CD8-positive, alpha-beta memory T cell (primary cell): ENCODE measurements around the gene POLR2H. TPM values are rescaled to one million over a fixed set of nuclear protein-coding genes. Genes with fewer than 3 reads are reported as not detected.
"Not testable (repeated sequence)": the region's sequence is repeated elsewhere in the genome, so short reads cannot be mapped to it uniquely, and the experiment has no call there.

Source experiments
- CTCF ChIA-PET: fragments of 350-600 bp; sonication (Branson Sonifier 250); formaldehyde crosslinking; loops from one replicate; lab custom pipeline; 2021; ENCODE audit warnings: antibody characterized with exemption; lab: Charles Lee
- POLR2A ChIA-PET: fragments of 350-600 bp; sonication (Branson Sonifier 250); formaldehyde crosslinking; loops from one replicate; lab custom pipeline; 2021; ENCODE audit warnings: antibody characterized with exemption; lab: Charles Lee
- DNase-seq, 5 donors: peaks; one replicate each; pipeline versions ENCODE4 v3.0.0 to v3.0.0-alpha.2; 2020 to 2022; ENCODE audit warnings: mixed read lengths in 1 of 5
- H3K27ac ChIP-seq: one replicate; pipeline ENCODE4 v1.7.0; 2013; ENCODE audit warnings: low read depth, mild to moderate bottlenecking, low read length, moderate library complexity
- H3K27me3 ChIP-seq: 2 replicates; pipeline ENCODE4 v1.7.0; 2013; ENCODE audit warnings: low read length, mild to moderate bottlenecking; ENCODE audit not compliant: insufficient read depth, poor library complexity, severe bottlenecking
- H3K36me3 ChIP-seq: 2 replicates; pipeline ENCODE4 v1.7.0; 2013; ENCODE audit warnings: mild to moderate bottlenecking, low read length, moderate library complexity; ENCODE audit not compliant: insufficient read depth
- H3K4me1 ChIP-seq: 2 replicates; pipeline ENCODE4 v1.7.0; 2013; ENCODE audit warnings: mild to moderate bottlenecking, low read length, moderate library complexity; ENCODE audit not compliant: insufficient read depth
- H3K4me3 ChIP-seq: 2 replicates; pipeline ENCODE4 v1.7.0; 2013; ENCODE audit warnings: mild to moderate bottlenecking, low read length
- H3K9me3 ChIP-seq: 2 replicates; pipeline ENCODE4 v1.7.0; 2013; ENCODE audit warnings: mild to moderate bottlenecking, low read length
- H3K27ac Mint-ChIP-seq, 8 donors: one replicate each; pipeline ENCODE4 v1.8.0; 2020 to 2021; ENCODE audit warnings: mixed read lengths in 8 of 8, mild to moderate bottlenecking in 6 of 8, inconsistent platforms in 3 of 8, moderate library complexity in 3 of 8
- H3K27me3 Mint-ChIP-seq, 2 donors: one replicate each; pipeline ENCODE4 v1.8.0; 2020 to 2021; ENCODE audit warnings: mixed read lengths in 2 of 2, mild to moderate bottlenecking in 1 of 2, moderate library complexity in 1 of 2
- H3K36me3 Mint-ChIP-seq, 3 donors: one replicate each; pipeline ENCODE4 v1.8.0; 2020 to 2021; ENCODE audit warnings: mixed read lengths in 3 of 3, inconsistent platforms in 1 of 3, mild to moderate bottlenecking in 1 of 3
- H3K4me1 Mint-ChIP-seq, 3 donors: one replicate each; pipeline ENCODE4 v1.8.0; 2020 to 2021; ENCODE audit warnings: mixed read lengths in 3 of 3, inconsistent platforms in 1 of 3, mild to moderate bottlenecking in 1 of 3
- H3K4me3 Mint-ChIP-seq, 7 donors: one replicate each; pipeline ENCODE4 v1.8.0; 2020 to 2021; ENCODE audit warnings: mixed read lengths in 7 of 7, mild to moderate bottlenecking in 6 of 7, moderate library complexity in 4 of 7, inconsistent platforms in 2 of 7
- H3K9me3 Mint-ChIP-seq, 5 donors: one replicate each; pipeline ENCODE4 v1.8.0; 2020 to 2022; ENCODE audit warnings: mixed read lengths in 5 of 5, mild to moderate bottlenecking in 3 of 5, moderate library complexity in 2 of 5, inconsistent platforms in 1 of 5
- polyA plus RNA-seq: library from polyadenylated mRNA; unstranded; fragments of 300-500 nt; fragmentation: Illumina TruSeq; gene quantifications from one replicate; pipeline ENCODE4 v1.2.3, GENCODE V29; 2021
- total RNA-seq, 2 experiments: library from RNA; stranded (reverse); gene quantifications; one replicate each; pipeline ENCODE4 v1.2.3, GENCODE V29; 2021

POLR2H gene
- total and polyA plus RNA-seq, 3 experiments from 2014 or later, result 52.1 to 147 (median 147) TPM

GRCh38 chr3:184336547-184337398 lies 24.7 kb upstream of the POLR2H start:
- H3K36me3 Mint-ChIP-seq, result peaks cover 0 to 41% (median 15%) of the 10 kb centered on the region in 3 donors
- peaks cover 19% of the 10 kb centered on the region for H3K4me1 ChIP-seq
- POLR2A ChIA-PET, result no interaction called here
- CTCF ChIA-PET, result interaction anchor here (0.9 kb wide), 1 partner anchor 35 kb away, joined by 3 read pairs; no protein-coding TSS in a partner anchor
- no peak for DNase-seq
- peaks cover 0 to 5% of the 10 kb centered on the region in 2 donors for H3K27me3 Mint-ChIP-seq
- H3K4me3 Mint-ChIP-seq, result peak overlapping the region; percentile 86 to 89 (median 88)
- peak overlapping the region; percentile 68 to 98 (median 96) for H3K27ac Mint-ChIP-seq
- H3K9me3 Mint-ChIP-seq, result no peaks in the 10 kb centered on the region
- H3K9me3 ChIP-seq, result no peaks in the 10 kb centered on the region
- peak overlapping the region; percentile 89 for H3K27ac ChIP-seq
- peaks cover 30 to 47% (median 31%) of the 10 kb centered on the region in 3 donors for H3K4me1 Mint-ChIP-seq
- H3K4me3 ChIP-seq, result peak overlapping the region; percentile 63
- peaks cover 19% of the 10 kb centered on the region for H3K36me3 ChIP-seq
- no peaks in the 10 kb centered on the region for H3K27me3 ChIP-seq

GRCh38 chr3:184337399-184337714 lies 24.2 kb upstream of the POLR2H start, which contains the start of gene FAM131A:
Gene FAM131A (plus strand): TSS chr3:184337600. CDS start chr3:184337631, 31 bp downstream.
- H3K27me3 ChIP-seq, result no peaks in the 10 kb centered on the region
- Mint-ChIP-seq H3K27ac (peak within 1 kb of the TSS; percentile 68 to 98 (median 96)), H3K4me1 (peaks cover 30 to 47% (median 30%) of the 10 kb centered on the region in 3 donors), H3K27me3 (peaks cover 0 to 5% of the 10 kb centered on the region in 2 donors), H3K9me3 (no peaks in the 10 kb centered on the region), H3K36me3 (peaks cover 0 to 36% (median 15%) of the 10 kb centered on the region in 3 donors), H3K4me3 (peak within 1 kb of the TSS; percentile 86 to 89 (median 88))
- peaks cover 19% of the 10 kb centered on the region for H3K4me1 ChIP-seq
- DNase-seq, result no peak
- H3K9me3 ChIP-seq, result no peaks in the 10 kb centered on the region
- H3K4me3 ChIP-seq, result peak within 1 kb of the TSS; percentile 63
- POLR2A ChIA-PET, result no interaction called here
- CTCF ChIA-PET, result interaction anchor here (0.9 kb wide), 1 partner anchor 34 kb away, joined by 3 read pairs; no protein-coding TSS in a partner anchor
- H3K27ac ChIP-seq, result peak within 1 kb of the TSS; percentile 89
- peaks cover 13% of the 10 kb centered on the region for H3K36me3 ChIP-seq

GRCh38 chr3:184337981-184338380 lies 23.5 kb upstream of the POLR2H start:
- Mint-ChIP-seq H3K36me3 (peaks cover 0 to 34% (median 14%) of the 10 kb centered on the region in 3 donors), H3K27ac (peak overlapping the region in 4 of 8 donors; percentile 21 to 95 (median 77)), H3K27me3 (peaks cover 0 to 5% of the 10 kb centered on the region in 2 donors), H3K4me1 (peaks cover 25 to 47% (median 30%) of the 10 kb centered on the region in 3 donors), H3K4me3 (peak overlapping the region in 5 of 7 donors; percentile 3 to 89 (median 60)), H3K9me3 (no peaks in the 10 kb centered on the region)
- Histone ChIP-seq H3K27me3 (no peaks in the 10 kb centered on the region), H3K4me3 (no peak overlapping the region), H3K9me3 (no peaks in the 10 kb centered on the region), H3K4me1 (peaks cover 19% of the 10 kb centered on the region), H3K36me3 (peaks cover 7% of the 10 kb centered on the region), H3K27ac (no peak overlapping the region)
- POLR2A ChIA-PET, result no interaction called here
- CTCF ChIA-PET, result interaction anchor here (0.7 to 0.9 kb wide), 2 partner anchors 16 to 34 kb away, joined by 3 read pairs; no protein-coding TSS in a partner anchor
- DNase-seq, result no peak

- peaks cover 19% of the 10 kb centered on the region for H3K4me1 ChIP-seq
- H3K4me3 ChIP-seq, result no peak overlapping the region
- H3K36me3 ChIP-seq, result peaks cover 3% of the 10 kb centered on the region
- DNase-seq, result no peak
- peak overlapping the region in 1 of 8 donors; percentile 47 for H3K27ac Mint-ChIP-seq
- H3K27me3 Mint-ChIP-seq, result peaks cover 0 to 5% of the 10 kb centered on the region in 2 donors
- ChIA-PET POLR2A (no interaction called here), CTCF (interaction anchor here (1.1 to 1.9 kb wide), 2 partner anchors 12 to 15 kb away, joined by 3 to 7 read pairs; no protein-coding TSS in a partner anchor)
- peaks cover 25 to 47% (median 28%) of the 10 kb centered on the region in 3 donors for H3K4me1 Mint-ChIP-seq
- H3K27me3 ChIP-seq, result no peaks in the 10 kb centered on the region
- H3K27ac ChIP-seq, result no peak overlapping the region
- no peaks in the 10 kb centered on the region for H3K9me3 Mint-ChIP-seq
- peaks cover 0 to 31% (median 16%) of the 10 kb centered on the region in 3 donors for H3K36me3 Mint-ChIP-seq
- no peaks in the 10 kb centered on the region for H3K9me3 ChIP-seq
- H3K4me3 Mint-ChIP-seq, result peak overlapping the region in 2 of 7 donors; percentile 3 to 15
Measured at GRCh38 chr3:184338511-184338945, 23.0 kb upstream of the POLR2H start.

GRCh38 chr3:184339001-184339400 lies 22.5 kb upstream of the POLR2H start:
- Histone ChIP-seq H3K27ac (no peak overlapping the region), H3K36me3 (no peaks in the 10 kb centered on the region), H3K4me1 (peaks cover 19% of the 10 kb centered on the region), H3K4me3 (no peak overlapping the region), H3K9me3 (no peaks in the 10 kb centered on the region), H3K27me3 (no peaks in the 10 kb centered on the region)
- no peak for DNase-seq
- ChIA-PET CTCF (interaction anchor here (1.1 to 1.9 kb wide), 2 partner anchors 12 to 15 kb away, joined by 3 to 7 read pairs; no protein-coding TSS in a partner anchor), POLR2A (no interaction called here)
- Mint-ChIP-seq H3K27me3 (peaks cover 0 to 5% of the 10 kb centered on the region in 2 donors), H3K4me1 (peaks cover 24 to 42% (median 25%) of the 10 kb centered on the region in 3 donors), H3K27ac (peak overlapping the region in 2 of 8 donors; percentile 59 to 77), H3K36me3 (peaks cover 0 to 29% (median 12%) of the 10 kb centered on the region in 3 donors), H3K4me3 (peak overlapping the region in 2 of 7 donors; percentile 15 to 48), H3K9me3 (no peaks in the 10 kb centered on the region)

- H3K27me3 ChIP-seq, H3K27ac ChIP-seq, H3K9me3 Mint-ChIP-seq, POLR2A ChIA-PET, H3K4me3 Mint-ChIP-seq, H3K27me3 Mint-ChIP-seq, H3K36me3 ChIP-seq, H3K9me3 ChIP-seq, DNase-seq, H3K27ac Mint-ChIP-seq, H3K4me3 ChIP-seq: not testable (repeated sequence)
- H3K4me1 Mint-ChIP-seq, result peaks cover 21 to 36% (median 24%) of the 10 kb centered on the region in 3 donors
- peaks cover 19% of the 10 kb centered on the region for H3K4me1 ChIP-seq
- H3K36me3 Mint-ChIP-seq, result peaks cover 0 to 25% (median 11%) of the 10 kb centered on the region in 3 donors
- CTCF ChIA-PET, result interaction anchor here (1.1 to 1.9 kb wide), 2 partner anchors 11 to 14 kb away, joined by 3 to 7 read pairs; no protein-coding TSS in a partner anchor
Measured at GRCh38 chr3:184339451-184340135, 21.9 kb upstream of the POLR2H start.

GRCh38 chr3:184341925-184342324 lies 19.6 kb upstream of the POLR2H start:
- POLR2A ChIA-PET, result no interaction called here
- Mint-ChIP-seq H3K27me3 (peaks cover 0 to 3% of the 10 kb centered on the region in 2 donors), H3K36me3 (peaks cover 0 to 18% (median 11%) of the 10 kb centered on the region in 3 donors), H3K4me1 (peaks cover 9 to 19% (median 11%) of the 10 kb centered on the region in 3 donors), H3K4me3 (peak overlapping the region in 1 of 7 donors; percentile 45), H3K9me3 (no peaks in the 10 kb centered on the region), H3K27ac (peak overlapping the region in 2 of 8 donors; percentile 23 to 65)
- CTCF ChIA-PET, result interaction anchor here (1.9 kb wide), 1 partner anchor 12 kb away, joined by 4 read pairs; no protein-coding TSS in a partner anchor
- H3K9me3 ChIP-seq, result no peaks in the 10 kb centered on the region
- H3K4me1 ChIP-seq, result peaks cover 6% of the 10 kb centered on the region
- DNase-seq, result no peak
- no peaks in the 10 kb centered on the region for H3K27me3 ChIP-seq
- H3K36me3 ChIP-seq, result no peaks in the 10 kb centered on the region
- H3K4me3 ChIP-seq, result no peak overlapping the region
- H3K27ac ChIP-seq, result no peak overlapping the region
